PC-3 (cell line): ENCODE data around the gene PTPA. TPM values are rescaled to one million over a fixed set of nuclear protein-coding genes. Genes with fewer than 3 reads are reported as not detected.
"Not testable (repeated sequence)": the region's sequence is repeated elsewhere in the genome, so short reads cannot be mapped to it uniquely, and the experiment has no call there.

ENCODE experiments used
- ATAC-seq: fragments of 200-7000 bp; cut with Tn5 transposase; 2 replicates; pipeline ENCODE4 v1.9.1; 2020; ENCODE audit warnings: mild to moderate bottlenecking, moderate library complexity
- BruUV-seq: library from RNA; stranded (reverse); fragments of 400-500 nt; replicated peaks from 2 replicates; lab custom pipeline; 2021; lab: Mats Ljungman, UMichigan
- CTCF ChIA-PET: fragments of 300-600 bp; sonication (Branson Sonifier 250); formaldehyde crosslinking; loops from one replicate; lab custom pipeline; 2022; ENCODE audit warnings: antibody characterized with exemption; lab: Charles Lee
- POLR2A ChIA-PET: fragments of 300-600 bp; sonication (Branson Sonifier 250); formaldehyde crosslinking; loops from one replicate; lab custom pipeline; 2022; ENCODE audit warnings: antibody characterized with exemption; ENCODE audit not compliant: unreplicated experiment; lab: Charles Lee
- DNase-seq: peaks from one replicate; pipeline ENCODE4 v3.0.0-alpha.2; 2015
- H2AFZ ChIP-seq: fragments of 300-600 bp; sonication (generic); 2 replicates; pipeline ENCODE4 v1.6.0; 2016; ENCODE audit warnings: antibody characterized with exemption, low read length
- H3F3A ChIP-seq: fragments of 300-600 bp; sonication (generic); one replicate; pipeline ENCODE4 v1.6.0; 2017; ENCODE audit warnings: antibody characterized with exemption, low read length, control low read depth, mild to moderate bottlenecking; ENCODE audit not compliant: unreplicated experiment
- H3K27ac ChIP-seq: fragments of 300-600 bp; sonication (generic); 2 replicates; pipeline ENCODE4 v1.5.1; 2016; ENCODE audit warnings: mild to moderate bottlenecking, low read length
- H3K27me3 ChIP-seq: fragments of 300-600 bp; sonication (generic); 2 replicates; pipeline ENCODE4 v1.6.1; 2016; ENCODE audit warnings: low read length, mixed read lengths
- H3K36me3 ChIP-seq: fragments of 300-600 bp; sonication (generic); 2 replicates; pipeline ENCODE4 v1.6.1; 2016; ENCODE audit warnings: low read depth, mixed run types, low read length, mixed read lengths
- H3K4me1 ChIP-seq: fragments of 300-600 bp; sonication (generic); 2 replicates; pipeline ENCODE4 v1.5.1; 2016; ENCODE audit warnings: low read length; ENCODE audit not compliant: insufficient read depth
- H3K4me2 ChIP-seq: fragments of 300-600 bp; sonication (generic); 2 replicates; pipeline ENCODE4 v1.6.0; 2016; ENCODE audit warnings: low read length
- H3K4me3 ChIP-seq: fragments of 300-600 bp; sonication (generic); 2 replicates; pipeline ENCODE4 v1.5.1; 2016; ENCODE audit warnings: mild to moderate bottlenecking, low read length, mixed read lengths
- H3K79me2 ChIP-seq: fragments of 300-600 bp; sonication (generic); 2 replicates; pipeline ENCODE4 v1.6.1; 2017; ENCODE audit warnings: low read length, mixed read lengths
- H3K9ac ChIP-seq: fragments of 300-600 bp; sonication (generic); 2 replicates; pipeline ENCODE4 v1.6.0; 2016; ENCODE audit warnings: mild to moderate bottlenecking, low read length
- H3K9me2 ChIP-seq: fragments of 300-600 bp; sonication (generic); replicated peaks from 2 replicates; pipeline ENCODE4 v1.6.1; 2016; ENCODE audit warnings: mixed run types, low read length, mixed read lengths
- H3K9me3 ChIP-seq: fragments of 300-600 bp; sonication (generic); 2 replicates; pipeline ENCODE4 v1.6.1; 2016; ENCODE audit warnings: low read length, mixed read lengths
- H4K20me1 ChIP-seq: fragments of 300-600 bp; sonication (generic); 2 replicates; pipeline ENCODE4 v1.6.1; 2016; ENCODE audit warnings: low read length, mixed read lengths
- CTCF ChIP-seq: fragments of 300-600 bp; sonication (generic); conservative IDR thresholded peaks from 2 replicates; pipeline ENCODE4 v1.5.1; 2017; ENCODE audit warnings: antibody characterized with exemption, low read depth, mild to moderate bottlenecking, low read length
- EZH2 ChIP-seq: fragments of 300-600 bp; sonication (generic); IDR thresholded peaks from one replicate; pipeline ENCODE4 v1.6.1; 2017; ENCODE audit warnings: antibody characterized with exemption, mild to moderate bottlenecking, low read length; ENCODE audit not compliant: unreplicated experiment
- EZH2phosphoT487 ChIP-seq: fragments of 300-600 bp; sonication (generic); IDR thresholded peaks from 2 replicates; pipeline ENCODE4 v1.6.1; 2018; ENCODE audit warnings: mild to moderate bottlenecking, antibody characterized with exemption, low read length, borderline replicate concordance
- intact Hi-C: fragments of 100-400 bp; cut with micrococcal nuclease; formaldehyde crosslinking; loops from 2 replicates; pipeline ENCODE4 v1.9.0; 2023
- total RNA-seq: library from RNA; depleted of rRNA; stranded (reverse); fragments of >200 nt; gene quantifications from 2 replicates; pipeline ENCODE4 v1.2.3, GENCODE V29; 2014

PTPA gene
- total RNA-seq, 1 experiment from 2014 or later: 138 TPM

- Histone ChIP-seq H3K27ac (no peak overlapping the region), H2AFZ (no peak overlapping the region), H3K9me2 (no peaks in the 10 kb centered on the region), H3K79me2 (peaks cover 44% of the 10 kb centered on the region), H3K4me3 (no peak overlapping the region), H3K36me3 (peaks cover 3% of the 10 kb centered on the region; the same call in 1 of the 2 replicates), H4K20me1 (no peaks in the 10 kb centered on the region), H3K9ac (no peak overlapping the region), H3K4me2 (no peak overlapping the region), H3K9me3 (no peaks in the 10 kb centered on the region), H3F3A (no peaks in the 10 kb centered on the region), H3K27me3 (no peaks in the 10 kb centered on the region), H3K4me1 (no peaks in the 10 kb centered on the region)
- POLR2A ChIA-PET: no interaction called here
- DNase-seq: no peak
- CTCF ChIA-PET: interaction anchor here (0.6 kb wide), 1 partner anchor 59 kb away, joined by 3 read pairs; the partner anchor contains the start of gene IER5L
- BruUV-seq: no TSS peak
- ATAC-seq: no peak
- TF ChIP-seq CTCF (no peak), EZH2phosphoT487 (no peak), EZH2 (no peak)
- intact Hi-C loops: no loop called here
Observed at GRCh38 chr9:129118799-129119198, 7.6 kb downstream of the PTPA start.

- ATAC-seq (no peak), DNase-seq (no peak)
- Histone ChIP-seq H3K79me2 (peaks cover 20% of the 10 kb centered on the region), H2AFZ (no peak overlapping the region), H3K36me3 (peaks cover 8% of the 10 kb centered on the region; the same call in 1 of the 2 replicates), H3K9ac (no peak overlapping the region), H3K9me2 (no peaks in the 10 kb centered on the region), H3K27ac (no peak overlapping the region), H3K4me2 (no peak overlapping the region), H3K27me3 (no peaks in the 10 kb centered on the region), H3K4me1 (peaks cover 6% of the 10 kb centered on the region; the same call in 1 of the 2 replicates), H4K20me1 (no peaks in the 10 kb centered on the region), H3K4me3 (no peak overlapping the region), H3K9me3 (no peaks in the 10 kb centered on the region), H3F3A (no peaks in the 10 kb centered on the region)
- intact Hi-C loops: no loop called here
- no TSS peak for BruUV-seq
- TF ChIP-seq EZH2phosphoT487 (no peak), CTCF (no peak), EZH2 (no peak)
- ChIA-PET POLR2A (no interaction called here), CTCF (no interaction called here)
Observed at GRCh38 chr9:129121483-129121882, 10.3 kb downstream of the PTPA start.

- no peaks in the 10 kb centered on the region for H4K20me1 ChIP-seq
- TF ChIP-seq CTCF (no peak), EZH2phosphoT487 (no peak), EZH2 (no peak)
Observed at GRCh38 chr9:129122133-129122532, 10.9 kb downstream of the PTPA start.

GRCh38 chr9:129122976-129123375, 11.8 kb downstream of the PTPA start:
- intact Hi-C loops, H4K20me1 ChIP-seq, CTCF ChIA-PET: not testable (repeated sequence)

More at GRCh38 chr9:129122133-129122532, 10.9 kb downstream of the PTPA start:
- Histone ChIP-seq H3K4me2 (no peak overlapping the region), H3K9me3 (no peaks in the 10 kb centered on the region), H3K79me2 (peaks cover 13% of the 10 kb centered on the region), H3K27ac (no peak overlapping the region), H3K9ac (no peak overlapping the region), H2AFZ (no peak overlapping the region), H3F3A (no peaks in the 10 kb centered on the region), H3K4me3 (no peak overlapping the region), H3K27me3 (no peaks in the 10 kb centered on the region), H3K36me3 (peaks cover 8% of the 10 kb centered on the region; the same call in 1 of the 2 replicates), H3K4me1 (peaks cover 6% of the 10 kb centered on the region; the same call in 1 of the 2 replicates), H3K9me2 (no peaks in the 10 kb centered on the region)
- no TSS peak for BruUV-seq
- DNase-seq (no peak), ATAC-seq (no peak)
- intact Hi-C loops: no loop called here
- CTCF ChIA-PET: no interaction called here
- POLR2A ChIA-PET: no interaction called here

More at GRCh38 chr9:129122976-129123375, 11.8 kb downstream of the PTPA start:
- H3K4me3 ChIP-seq, BruUV-seq, ATAC-seq, H3K27ac ChIP-seq, H3K9ac ChIP-seq, POLR2A ChIA-PET, H3K36me3 ChIP-seq, H3K9me3 ChIP-seq, DNase-seq, H3F3A ChIP-seq, H3K4me2 ChIP-seq, H3K4me1 ChIP-seq, H2AFZ ChIP-seq, H3K79me2 ChIP-seq, H3K27me3 ChIP-seq, H3K9me2 ChIP-seq: not testable (repeated sequence)
